HPDE6-E6E7 (cell line): ENCODE data around the gene SRSF8.
"Not testable (repeated sequence)": the region's sequence is repeated elsewhere in the genome, so short reads cannot be mapped to it uniquely, and the experiment has no call there.

Source experiments
- DNase-seq: peaks from one replicate; pipeline ENCODE4 v3.0.0; 2011; ENCODE audit warnings: missing footprints; ENCODE audit errors: extremely low spot score

The SRSF8 gene

DNA sequence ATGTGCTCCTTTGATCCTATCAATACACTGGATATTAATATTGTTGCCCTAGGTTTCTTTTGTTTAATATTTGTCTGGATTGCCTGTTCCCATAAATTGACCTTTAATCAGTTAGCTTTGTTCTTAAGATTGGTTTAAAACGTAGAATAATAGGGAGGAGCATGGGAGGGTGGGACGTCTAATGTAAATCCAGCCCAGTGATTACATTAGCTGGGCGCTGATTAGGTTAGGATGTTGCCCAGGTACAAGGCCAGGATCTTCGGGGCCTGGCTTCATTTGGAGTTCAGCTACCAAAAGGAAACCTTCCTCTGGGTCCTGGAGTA is at the start of gene SRSF8:
SRSF8 (plus strand) TSS at position 204 of the 323 bp plus-strand sequence. CDS start 308 bp downstream, outside the sequence.
- no peak for DNase-seq

DNA sequence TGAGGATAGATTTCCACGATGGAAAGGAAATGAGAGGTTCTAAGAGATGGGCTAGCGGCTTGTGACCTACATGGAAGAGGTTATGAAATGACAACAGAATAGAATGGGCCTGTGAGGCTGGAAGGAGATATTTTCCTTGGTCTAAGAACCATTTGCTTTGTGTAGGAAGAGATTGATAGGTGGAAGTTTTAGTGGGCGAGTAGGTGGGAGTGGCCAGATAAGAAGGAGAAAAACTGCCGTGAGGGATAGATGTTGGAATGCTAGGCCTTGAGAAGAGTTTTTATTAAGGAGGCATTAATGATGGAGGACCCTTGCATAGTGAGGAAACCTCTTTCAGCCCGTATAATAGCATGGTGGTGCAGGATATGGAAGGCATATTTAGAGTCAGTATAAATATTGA is 45.3 kb upstream of the SRSF8 start:
- DNase-seq: not testable (repeated sequence)

DNA sequence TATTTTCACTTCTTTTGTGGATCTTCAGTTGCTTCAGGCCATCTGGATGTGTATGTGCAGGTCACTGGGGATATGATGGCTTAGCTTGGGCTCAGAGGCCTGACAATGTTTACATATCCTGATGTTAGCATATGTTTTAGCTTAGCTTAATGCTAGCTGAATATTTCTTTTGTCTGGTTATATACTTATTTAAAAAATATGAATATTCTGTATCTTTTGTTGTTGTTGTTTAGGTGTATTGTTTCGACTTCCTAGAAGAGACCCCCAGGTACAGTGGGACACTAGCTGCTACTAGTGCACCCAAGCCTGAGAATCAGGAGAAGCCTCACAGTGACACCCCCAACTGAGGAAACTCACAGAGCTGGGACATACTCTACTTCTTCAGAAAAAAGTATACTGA is 41.8 kb upstream of the SRSF8 start, which contains the start of gene KDM4E:
KDM4E (plus strand) TSS at position 301 of the 400 bp plus-strand sequence. CDS start 300 bp downstream, outside the sequence.
- DNase-seq: no peak

DNA sequence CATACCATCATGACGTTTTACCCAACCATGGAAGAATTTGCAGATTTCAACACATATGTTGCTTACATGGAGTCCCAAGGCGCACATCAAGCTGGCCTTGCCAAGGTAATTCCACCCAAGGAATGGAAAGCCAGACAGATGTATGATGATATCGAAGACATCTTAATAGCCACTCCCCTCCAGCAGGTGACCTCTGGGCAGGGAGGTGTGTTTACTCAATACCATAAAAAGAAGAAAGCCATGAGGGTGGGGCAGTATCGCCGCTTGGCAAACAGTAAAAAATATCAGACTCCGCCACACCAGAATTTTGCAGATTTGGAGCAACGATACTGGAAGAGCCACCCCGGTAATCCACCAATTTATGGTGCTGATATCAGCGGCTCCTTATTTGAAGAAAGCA is 41.1 kb upstream of the SRSF8 start:
- DNase-seq: not testable (repeated sequence)

- DNase-seq: no peak
Observed at GRCh38 chr11:95028357-95028756, 38.4 kb upstream of the SRSF8 start.

GRCh38 chr11:95033051-95033450 is 33.7 kb upstream of the SRSF8 start:
- no peak for DNase-seq

DNA sequence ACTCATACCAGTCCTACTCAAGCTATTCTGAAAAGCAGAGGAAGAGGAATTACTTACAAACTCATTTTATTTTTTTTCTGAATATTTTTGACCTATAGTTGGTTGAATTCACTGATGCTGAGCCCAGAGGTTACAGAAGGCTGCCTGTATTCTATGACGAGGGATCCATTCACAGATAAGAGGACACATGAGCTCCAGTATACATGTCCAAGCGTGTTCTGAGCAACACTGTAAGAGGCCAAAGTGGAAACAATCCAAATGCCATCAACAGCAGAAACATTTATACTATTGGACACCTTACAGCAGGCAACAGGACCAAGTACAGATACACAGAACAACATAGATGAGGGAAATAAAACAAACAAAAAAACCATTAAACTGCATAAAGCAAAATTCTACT is 31.4 kb upstream of the SRSF8 start:
- peak; percentile 63 for DNase-seq

DNA sequence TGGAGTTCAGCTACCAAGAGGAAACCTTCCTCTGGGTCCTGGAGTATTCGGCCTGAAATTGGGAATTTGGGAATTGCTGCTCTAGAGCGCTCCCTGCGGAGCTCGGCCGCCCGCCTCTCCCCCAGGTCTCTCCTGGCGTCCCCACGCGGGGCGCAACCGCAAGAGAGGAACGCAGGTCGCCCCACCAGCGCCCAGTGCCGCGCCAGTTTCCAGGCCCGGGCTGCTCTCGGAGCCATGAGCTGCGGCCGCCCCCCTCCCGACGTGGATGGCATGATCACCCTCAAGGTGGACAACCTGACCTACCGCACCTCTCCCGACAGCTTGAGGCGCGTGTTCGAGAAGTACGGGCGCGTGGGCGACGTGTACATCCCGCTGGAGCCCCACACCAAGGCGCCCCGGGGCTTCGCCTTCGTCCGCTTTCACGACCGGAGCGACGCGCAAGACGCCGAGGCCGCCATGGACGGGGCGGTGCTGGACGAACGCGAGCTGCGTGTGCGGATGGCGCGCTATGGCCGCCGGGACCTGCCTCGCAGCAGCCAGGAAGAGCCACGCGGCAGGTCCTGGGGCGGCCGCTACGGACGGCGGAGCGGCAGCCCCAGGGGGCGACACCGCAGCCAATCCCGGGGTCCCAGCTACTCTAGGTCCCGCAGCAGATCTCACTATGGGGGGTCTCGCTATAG is 29.2 kb upstream of the SRSF8 start:
- DNase-seq: not testable (repeated sequence)

- DNase-seq: no peak
Observed at GRCh38 chr11:95042239-95042638, 24.5 kb upstream of the SRSF8 start.

DNA sequence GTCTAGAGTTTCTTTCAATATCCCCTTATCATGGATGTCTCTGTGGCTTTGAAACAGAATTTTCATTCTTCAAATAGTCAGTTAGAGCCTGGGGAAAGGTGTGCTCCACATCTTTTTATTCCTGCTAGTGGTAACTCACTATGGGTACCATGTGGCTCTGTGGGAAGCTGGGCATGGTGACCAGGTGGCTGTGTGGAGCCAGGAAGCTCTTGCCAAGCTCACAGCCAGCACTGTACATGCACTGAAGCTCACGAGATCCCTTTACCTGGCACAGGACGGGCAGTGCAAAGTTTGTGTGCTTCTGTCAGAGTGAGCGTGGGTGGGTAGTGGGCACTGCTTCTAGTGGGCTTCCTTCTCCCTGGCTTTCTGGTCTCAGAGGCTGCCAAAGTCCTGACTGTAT is 23.8 kb upstream of the SRSF8 start:
- DNase-seq: no peak

DNA sequence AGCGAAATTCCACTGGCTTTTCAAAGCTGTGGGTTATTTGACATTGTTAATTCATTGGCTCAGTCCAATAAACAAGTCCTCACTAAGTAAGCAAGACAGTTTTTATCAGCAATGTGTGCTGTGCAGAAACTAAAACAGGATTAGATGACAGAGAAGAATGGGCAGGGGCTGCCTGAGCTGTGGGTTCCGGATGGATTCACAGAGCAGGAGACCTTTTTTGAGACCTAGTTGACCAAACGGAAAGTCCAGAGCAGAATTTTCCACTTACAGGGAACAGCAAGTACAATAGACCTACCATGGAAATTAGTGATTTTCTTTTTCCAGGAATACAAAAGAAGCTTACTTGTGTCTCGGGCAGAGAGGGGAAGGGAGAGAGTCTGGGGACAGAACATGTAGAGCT is 22.7 kb upstream of the SRSF8 start:
- DNase-seq: no peak

GRCh38 chr11:95045812-95046211 is 20.9 kb upstream of the SRSF8 start:
- DNase-seq: no peak

DNA sequence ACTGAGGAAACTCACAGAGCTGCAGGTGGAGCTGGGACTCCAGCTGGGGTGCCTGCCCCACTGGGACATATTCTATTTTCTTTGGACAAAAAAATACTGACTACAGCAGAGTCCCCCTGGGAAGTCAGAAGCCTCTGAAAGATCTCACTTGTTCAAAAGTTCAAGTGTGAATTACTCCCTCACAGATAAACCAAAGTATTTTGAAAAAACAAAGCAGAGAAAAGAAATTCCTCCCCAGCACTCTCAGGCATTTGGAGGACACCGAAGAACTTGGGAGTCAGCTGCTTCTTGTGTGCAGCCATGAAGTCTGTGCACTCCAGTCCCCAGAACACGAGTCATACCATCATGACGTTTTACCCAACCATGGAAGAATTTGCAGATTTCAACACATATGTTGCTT is 17.6 kb upstream of the SRSF8 start, which contains the start of gene KDM4F:
KDM4F (plus strand) TSS at position 301 of the 400 bp plus-strand sequence.
- not testable (repeated sequence) for DNase-seq

GRCh38 chr11:95050595-95051202 is 16.0 kb upstream of the SRSF8 start:
- no peak for DNase-seq

DNA sequence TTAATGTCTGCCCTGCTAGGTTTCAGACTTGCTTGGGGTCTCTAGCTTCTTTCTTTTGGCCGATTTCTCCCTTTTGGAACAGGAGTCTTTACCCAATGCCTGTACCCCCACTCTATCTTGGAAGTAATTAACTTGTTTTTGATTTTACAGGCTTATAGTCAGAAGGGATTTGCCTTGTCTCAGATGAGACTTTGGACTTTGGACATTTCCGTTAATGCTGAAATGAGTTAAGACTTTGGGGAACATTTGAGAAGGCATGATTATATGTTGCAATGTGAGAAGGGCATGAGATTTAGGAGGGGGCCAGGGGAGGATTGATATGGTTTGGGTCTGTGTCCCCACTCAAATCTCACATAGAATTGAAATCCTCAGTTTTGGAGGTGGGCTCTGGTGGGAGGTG is 12.4 kb upstream of the SRSF8 start:
- no peak for DNase-seq

GRCh38 chr11:95055283-95055897 is 11.3 kb upstream of the SRSF8 start:
- DNase-seq: no peak

DNA sequence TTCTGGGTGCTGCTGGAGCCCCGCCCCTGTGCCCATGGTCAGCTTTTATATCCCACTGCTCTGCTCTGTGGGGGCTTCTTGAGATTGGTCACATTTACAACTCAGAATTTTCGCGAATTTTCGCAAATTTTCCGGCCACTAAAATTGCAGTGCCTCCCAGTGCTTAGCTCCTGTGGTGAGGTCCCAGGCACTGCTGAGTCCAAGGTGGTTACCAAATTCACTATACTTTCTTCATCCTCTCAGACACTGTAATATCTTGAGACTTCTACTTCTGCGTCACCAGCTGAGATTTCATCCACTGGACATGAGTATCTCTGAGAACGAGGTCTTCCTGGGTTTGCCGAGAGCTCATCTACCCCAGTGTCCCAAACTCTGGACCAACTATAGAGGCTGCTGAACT is 8.8 kb upstream of the SRSF8 start:
- no peak for DNase-seq

DNA sequence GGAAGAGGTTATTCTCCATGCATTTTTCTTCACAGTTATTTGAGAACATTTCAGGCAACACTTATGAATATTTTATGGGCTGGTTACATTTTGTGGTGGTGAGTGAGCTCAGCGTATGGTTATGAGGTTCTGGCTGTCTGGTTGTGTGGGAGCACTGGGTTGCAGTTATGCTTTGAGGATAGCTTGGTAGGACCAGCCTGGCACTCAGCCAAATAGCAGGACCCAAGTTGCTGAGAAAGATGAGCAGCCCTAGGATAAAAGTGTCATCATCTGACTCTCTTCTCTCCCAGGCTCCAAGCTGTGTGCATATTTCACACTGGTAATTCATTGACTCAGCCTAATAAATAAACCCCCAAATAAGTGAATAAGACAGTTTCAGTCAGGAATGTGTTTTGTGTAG is 8.1 kb upstream of the SRSF8 start:
- DNase-seq: no peak

- no peak for DNase-seq
Observed at GRCh38 chr11:95059046-95059445, 7.7 kb upstream of the SRSF8 start.

GRCh38 chr11:95065336-95065735 is 1.4 kb upstream of the SRSF8 start:
- no peak for DNase-seq

DNA sequence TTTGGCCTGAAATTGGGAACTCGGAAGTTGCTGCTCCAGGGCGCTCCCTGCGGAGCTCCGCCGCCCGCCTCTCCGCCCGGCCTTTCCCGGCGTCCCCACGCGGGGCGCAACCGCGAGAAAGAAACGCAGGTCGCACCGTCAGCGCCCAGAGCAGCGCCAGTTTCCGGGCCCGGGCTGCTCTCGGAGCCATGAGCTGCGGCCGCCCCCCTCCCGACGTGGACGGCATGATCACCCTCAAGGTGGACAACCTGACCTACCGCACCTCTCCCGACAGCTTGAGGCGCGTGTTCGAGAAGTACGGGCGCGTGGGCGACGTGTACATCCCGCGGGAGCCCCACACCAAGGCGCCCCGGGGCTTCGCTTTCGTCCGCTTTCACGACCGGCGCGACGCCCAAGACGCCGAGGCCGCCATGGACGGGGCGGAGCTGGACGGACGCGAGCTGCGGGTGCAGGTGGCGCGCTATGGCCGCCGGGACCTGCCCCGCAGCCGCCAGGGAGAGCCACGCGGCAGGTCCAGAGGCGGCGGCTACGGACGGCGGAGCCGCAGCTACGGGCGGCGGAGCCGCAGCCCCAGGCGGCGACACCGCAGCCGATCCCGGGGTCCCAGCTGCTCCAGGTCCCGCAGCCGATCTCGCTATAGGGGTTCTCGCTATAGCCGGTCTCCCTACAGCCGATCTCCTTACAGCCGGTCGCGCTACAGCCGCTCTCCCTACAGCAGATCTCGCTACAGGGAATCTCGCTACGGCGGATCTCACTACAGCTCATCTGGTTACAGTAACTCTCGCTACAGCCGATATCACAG is 521 bp downstream of the SRSF8 start:
- peak; percentile 36 for DNase-seq

GRCh38 chr11:95067841-95068219 is 1.1 kb downstream of the SRSF8 start:
- no peak for DNase-seq
